Mesothelial cell of epicardium (in vitro differentiated cells): ENCODE measurements around the gene TEX48. TPM values are rescaled to one million over a fixed set of nuclear protein-coding genes. Genes with fewer than 3 reads are reported as not detected.

Experiments used
- DNase-seq, 2 experiments: peaks; one replicate each; pipeline ENCODE4 v3.0.0; 2021; ENCODE audit warnings: low spot score in 2 of 2; ENCODE audit not compliant: unreplicated experiment in 2 of 2
- H3K27ac Mint-ChIP-seq: 2 replicates; pipeline ENCODE4 v1.8.0; 2021; ENCODE audit warnings: mixed read lengths
- H3K27me3 Mint-ChIP-seq: 2 replicates; pipeline ENCODE4 v1.8.0; 2021; ENCODE audit warnings: low read depth, mixed read lengths
- H3K36me3 Mint-ChIP-seq: 2 replicates; pipeline ENCODE4 v1.8.0; 2021; ENCODE audit warnings: mixed read lengths
- H3K4me1 Mint-ChIP-seq: 2 replicates; pipeline ENCODE4 v1.8.0; 2021; ENCODE audit warnings: mixed read lengths
- H3K4me3 Mint-ChIP-seq: 2 replicates; pipeline ENCODE4 v1.8.0; 2021; ENCODE audit warnings: mild to moderate bottlenecking, moderate library complexity, mixed read lengths
- H3K9me3 Mint-ChIP-seq: 2 replicates; pipeline ENCODE4 v1.8.0; 2021; ENCODE audit warnings: mixed read lengths
- CTCF ChIP-seq: fragments of 200-600 bp; sonication (generic); IDR thresholded peaks from one replicate; pipeline ENCODE4 v1.5.0; 2021; ENCODE audit warnings: antibody characterized with exemption; ENCODE audit not compliant: unreplicated experiment
- total RNA-seq: library from RNA; stranded (reverse); gene quantifications from 3 replicates; pipeline ENCODE4 v1.2.1, GENCODE V29; 2021

The TEX48 gene
- total RNA-seq, 1 donor from 2014 or later: not detected

GRCh38 chr9:114694146-114694545 is 12.2 kb upstream of the TEX48 start:
- Mint-ChIP-seq H3K9me3 (no peaks in the 10 kb centered on the region), H3K27me3 (no peaks in the 10 kb centered on the region), H3K27ac (no peak overlapping the region), H3K4me1 (peaks cover 19% of the 10 kb centered on the region), H3K4me3 (no peak overlapping the region), H3K36me3 (no peaks in the 10 kb centered on the region)
- no peak for DNase-seq
- TF ChIP-seq CTCF: no peak

- TF ChIP-seq CTCF: no peak
- Mint-ChIP-seq H3K27ac (peak overlapping the region; percentile 36), H3K36me3 (no peaks in the 10 kb centered on the region), H3K27me3 (no peaks in the 10 kb centered on the region), H3K4me1 (peaks cover 19% of the 10 kb centered on the region), H3K9me3 (no peaks in the 10 kb centered on the region), H3K4me3 (no peak overlapping the region)
- DNase-seq: no peak
These were observed 11.4 kb upstream of the TEX48 start for GRCh38 chr9:114693248-114693855.

GRCh38 chr9:114691956-114692295 is 9.9 kb upstream of the TEX48 start:
- no peaks in the 10 kb centered on the region for H3K27me3 Mint-ChIP-seq
- H3K27ac Mint-ChIP-seq: no peak overlapping the region
- no peaks in the 10 kb centered on the region for H3K9me3 Mint-ChIP-seq
- H3K4me3 Mint-ChIP-seq: no peak overlapping the region
- H3K4me1 Mint-ChIP-seq: peaks cover 19% of the 10 kb centered on the region
- DNase-seq: no peak
- no peaks in the 10 kb centered on the region for H3K36me3 Mint-ChIP-seq
- no peak for TF ChIP-seq CTCF

- H3K27ac Mint-ChIP-seq: no peak overlapping the region
- no peaks in the 10 kb centered on the region for H3K9me3 Mint-ChIP-seq
- no peak overlapping the region for H3K4me3 Mint-ChIP-seq
- peaks cover 19% of the 10 kb centered on the region for H3K4me1 Mint-ChIP-seq
- no peaks in the 10 kb centered on the region for H3K36me3 Mint-ChIP-seq
- no peaks in the 10 kb centered on the region for H3K27me3 Mint-ChIP-seq
- DNase-seq: no peak
- no peak for TF ChIP-seq CTCF
These were observed 9.3 kb upstream of the TEX48 start for GRCh38 chr9:114691046-114691955.

GRCh38 chr9:114690308-114690707 is 8.3 kb upstream of the TEX48 start:
- Mint-ChIP-seq H3K27ac (no peak overlapping the region), H3K27me3 (no peaks in the 10 kb centered on the region)
- no peak for TF ChIP-seq CTCF

More at GRCh38 chr9:114690308-114690707, 8.3 kb upstream of the TEX48 start:
- Mint-ChIP-seq H3K4me1 (peaks cover 19% of the 10 kb centered on the region), H3K36me3 (no peaks in the 10 kb centered on the region), H3K4me3 (no peak overlapping the region), H3K9me3 (no peaks in the 10 kb centered on the region)
- no peak for DNase-seq
